ENCODE data around the gene GABRE.

Gene GABRE

GRCh38 chrX:151974336-151975227, at the start of gene GABRE:
Gene GABRE (minus strand): TSS chrX:151974676. CDS start chrX:151974625, 51 bp downstream.
- peak; percentile 20 for DNase-seq

GRCh38 chrX:152020888-152021287, 46.4 kb upstream of the GABRE start:
- no peak for DNase-seq

DNA sequence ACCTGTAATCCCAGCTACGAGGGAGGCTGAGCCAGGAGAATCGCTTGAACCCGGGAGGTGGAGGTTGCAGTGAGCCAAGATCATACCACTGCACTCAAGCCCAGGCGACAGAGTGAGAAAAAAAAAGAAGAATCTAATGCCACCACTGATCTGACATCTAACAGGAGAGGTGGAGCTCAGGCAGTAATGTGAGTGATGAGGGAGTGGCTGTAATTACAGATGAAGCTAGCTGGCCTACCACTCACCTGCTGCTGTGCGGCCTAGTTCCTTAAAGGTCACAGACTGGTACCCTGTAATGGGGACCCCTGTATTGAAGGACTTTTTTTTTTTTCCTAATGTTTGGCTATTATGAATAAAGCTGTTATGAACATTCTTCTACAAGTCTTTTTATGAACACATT, 25.3 kb upstream of the GABRE start:
- no peak for DNase-seq

DNA sequence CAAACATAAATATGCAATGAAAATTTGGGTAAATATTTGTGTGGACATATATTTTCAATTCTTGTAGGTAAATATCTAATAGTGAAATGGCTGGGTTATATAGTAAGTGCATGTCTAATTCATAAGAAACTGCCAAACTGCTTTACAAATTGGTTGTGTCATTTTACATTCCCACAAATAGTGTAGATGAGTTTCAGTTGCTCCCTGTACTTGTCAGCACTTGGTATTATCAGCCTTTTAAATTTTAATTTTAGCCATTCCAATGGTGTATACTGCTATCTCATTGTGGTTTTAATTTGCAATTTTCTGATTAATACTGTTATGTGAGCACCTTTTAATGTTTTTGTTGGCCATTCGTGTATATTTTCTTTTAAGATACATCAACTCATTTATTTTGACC, 23.1 kb upstream of the GABRE start:
- no peak for DNase-seq

DNA sequence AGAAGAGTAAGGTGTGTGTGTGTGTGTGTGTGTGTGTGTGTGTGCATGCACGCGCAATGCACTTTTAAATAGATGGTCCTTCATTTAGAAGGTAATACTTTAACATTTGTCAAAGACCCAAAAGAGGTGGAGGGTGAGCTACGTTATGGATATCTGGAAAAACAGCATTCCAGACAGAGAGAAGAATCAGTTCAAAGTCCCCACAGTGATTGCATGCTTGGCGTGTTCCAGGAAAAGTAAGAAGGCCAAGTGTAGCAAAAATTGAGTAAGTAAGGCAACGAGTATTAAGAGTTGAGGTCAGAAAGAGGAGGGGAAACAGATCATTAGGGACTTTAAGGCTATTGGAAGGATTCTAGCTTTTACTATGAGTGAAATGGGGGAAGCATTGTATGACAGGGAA, 21.9 kb upstream of the GABRE start:
- no peak for DNase-seq

GRCh38 chrX:151994476-151994875, 20.0 kb upstream of the GABRE start:
- DNase-seq, result no peak

DNA sequence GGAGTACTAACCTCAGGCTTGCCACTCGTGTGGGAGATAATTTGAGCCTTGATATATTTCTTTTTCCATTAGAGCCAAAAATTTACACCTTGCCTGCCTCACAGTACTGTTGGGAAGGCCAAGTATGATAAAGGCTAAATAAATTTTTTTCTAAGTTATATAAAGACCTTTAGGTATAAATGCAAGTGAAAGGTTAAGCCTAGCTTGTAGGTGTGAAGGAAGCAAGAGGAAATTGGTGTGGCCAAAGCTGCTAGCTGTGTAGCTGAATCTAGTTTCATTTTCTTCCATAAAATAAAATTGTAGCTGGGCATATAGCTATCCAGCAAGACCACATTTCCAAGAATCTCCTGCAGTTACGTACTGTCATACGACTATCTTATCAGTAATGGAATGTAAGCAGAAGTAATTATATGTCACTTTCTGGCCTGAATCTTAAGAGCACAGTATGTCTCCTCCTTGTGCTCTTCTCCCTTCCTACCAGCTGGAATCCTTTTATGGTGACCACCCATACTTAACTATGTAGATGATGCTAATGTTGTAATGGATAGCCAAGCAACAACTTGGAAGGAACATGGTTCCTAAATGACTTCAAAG, 14.3 kb upstream of the GABRE start:
- DNase-seq, result no peak

DNA sequence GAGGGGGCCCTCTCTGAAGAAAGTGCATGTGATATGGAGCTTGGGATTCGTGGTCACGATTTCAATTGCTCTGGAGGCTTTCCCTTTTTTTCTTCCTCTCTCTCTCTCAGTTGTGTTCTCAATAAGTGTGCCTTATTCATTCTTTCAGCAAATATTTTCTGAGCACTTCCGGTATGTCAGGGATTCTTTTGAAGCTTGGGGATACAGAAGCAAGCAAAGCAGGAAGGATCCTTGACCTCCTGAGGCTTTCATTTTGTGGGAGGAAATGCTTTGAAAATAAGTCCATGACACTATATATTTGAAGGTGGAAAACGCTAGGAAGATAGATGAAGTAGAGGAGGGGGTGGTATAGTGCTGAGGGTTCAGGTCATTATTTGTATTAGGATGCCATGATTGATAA, 12.6 kb upstream of the GABRE start:
- no peak for DNase-seq

DNA sequence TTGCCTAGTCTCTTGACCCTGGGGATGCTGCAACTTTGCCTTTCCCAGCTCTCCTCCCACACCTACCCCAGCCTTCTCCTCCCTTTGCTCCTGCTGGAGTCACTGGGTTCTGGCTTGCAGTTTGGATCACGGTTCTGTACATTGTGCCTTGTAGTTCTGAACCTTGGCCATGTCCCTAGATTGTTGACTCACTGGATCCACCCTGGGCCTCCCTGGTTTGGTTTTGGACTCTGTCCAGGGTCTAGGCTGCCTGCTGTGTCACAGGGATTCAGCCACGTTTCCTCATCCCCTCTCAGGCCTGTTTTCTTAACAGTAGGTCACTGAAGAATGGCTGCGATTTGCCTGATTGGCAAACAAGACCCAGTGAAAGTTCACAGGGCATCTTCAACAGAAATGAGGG, 11.5 kb upstream of the GABRE start:
- DNase-seq, result no peak

DNA sequence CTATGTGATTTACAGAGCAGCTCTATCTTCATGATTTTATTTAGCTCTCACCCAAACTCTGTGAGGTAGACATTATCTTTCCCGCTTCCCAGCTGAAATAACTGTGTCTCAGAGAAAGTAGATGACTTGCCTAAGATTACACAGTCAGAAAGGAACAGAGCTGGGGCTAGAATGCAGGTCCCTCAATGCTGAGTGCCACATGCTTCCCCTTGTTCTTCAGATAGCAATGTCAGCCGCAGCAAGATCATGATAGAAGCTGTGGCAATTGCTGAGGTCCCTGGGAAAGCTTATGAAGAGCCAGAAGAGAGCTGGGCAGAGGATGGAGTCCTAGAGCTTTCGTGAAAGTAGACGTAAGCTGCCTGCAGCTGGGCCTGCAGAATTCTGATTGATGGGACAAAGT, 11.1 kb upstream of the GABRE start:
- no peak for DNase-seq

- no peak for DNase-seq
These were observed 10.4 kb upstream of the GABRE start for GRCh38 chrX:151984902-151985301.

DNA sequence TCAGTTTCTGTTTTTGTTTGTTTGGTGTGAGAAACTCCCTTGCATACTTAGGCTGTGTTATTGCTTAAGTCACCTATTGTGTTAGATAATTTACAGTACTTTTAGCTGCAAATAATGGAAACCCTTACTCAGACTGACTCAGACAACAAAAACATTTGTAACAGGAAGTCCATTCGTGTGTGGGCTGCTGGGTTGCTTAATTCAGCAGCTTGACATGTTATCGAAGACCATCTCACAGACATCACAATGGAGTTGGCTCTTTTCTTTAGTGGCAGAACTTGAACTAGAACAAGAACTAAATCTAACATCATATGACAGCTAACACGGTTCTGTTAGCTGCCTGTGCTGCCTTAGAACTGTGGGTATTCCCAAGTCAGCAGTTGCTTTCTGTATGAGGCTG, 9.9 kb upstream of the GABRE start:
- peak; percentile 18 for DNase-seq

- DNase-seq, result no peak
These were observed 8.7 kb upstream of the GABRE start for GRCh38 chrX:151983186-151983585.

GRCh38 chrX:151982222-151982621, 7.7 kb upstream of the GABRE start:
- no peak for DNase-seq

- DNase-seq, result peak; percentile 2
These were observed 6.7 kb upstream of the GABRE start for GRCh38 chrX:151981129-151981528.

- DNase-seq, result no peak
These were observed 3.4 kb upstream of the GABRE start for GRCh38 chrX:151977923-151978322.

DNA sequence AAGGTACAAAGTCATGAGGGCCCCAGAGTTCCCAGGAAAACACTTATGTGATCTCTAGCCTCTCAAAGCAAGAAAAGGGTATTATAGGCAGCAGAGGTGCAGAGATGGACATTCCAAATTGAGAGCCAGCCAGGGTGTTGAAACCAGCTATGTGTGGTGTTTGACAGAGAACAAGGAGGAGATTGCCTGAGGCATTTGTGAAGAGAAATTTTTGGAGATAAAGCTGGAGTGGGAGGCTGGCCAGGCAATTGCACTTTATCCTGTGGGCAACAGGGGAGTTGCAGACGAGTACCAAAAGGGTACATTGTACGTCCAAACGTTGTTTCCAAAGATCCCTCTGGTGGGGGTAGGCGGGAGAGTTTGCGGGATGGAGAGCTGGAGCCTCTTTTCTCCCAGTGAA, 2.5 kb upstream of the GABRE start:
- DNase-seq, result no peak

- no peak for DNase-seq
These were observed 1.3 kb upstream of the GABRE start for GRCh38 chrX:151975736-151976275.

DNA sequence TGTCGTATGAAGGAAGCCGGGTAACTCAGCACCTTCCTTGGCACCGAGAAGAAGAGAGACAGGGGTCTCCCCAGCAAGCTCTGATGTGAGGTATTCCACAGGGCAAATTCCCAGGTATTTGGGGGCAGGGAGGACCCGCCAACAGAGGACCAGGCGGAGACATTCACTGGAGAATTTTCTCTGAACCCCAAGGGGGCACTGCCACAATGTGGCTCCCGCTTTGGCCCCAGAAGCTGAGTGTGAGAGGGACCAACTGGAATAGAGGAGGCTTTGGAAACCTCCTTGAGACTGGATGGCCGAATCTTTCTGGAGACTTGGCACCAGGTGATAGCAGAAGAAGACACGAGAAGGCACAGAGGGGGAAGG, 735 bp upstream of the GABRE start:
- no peak for DNase-seq

- no peak for DNase-seq
These were observed 583 bp downstream of the GABRE start for GRCh38 chrX:151973851-151974335.

- no peak for DNase-seq
These were observed 1.3 kb downstream of the GABRE start for GRCh38 chrX:151973060-151973661.

DNA sequence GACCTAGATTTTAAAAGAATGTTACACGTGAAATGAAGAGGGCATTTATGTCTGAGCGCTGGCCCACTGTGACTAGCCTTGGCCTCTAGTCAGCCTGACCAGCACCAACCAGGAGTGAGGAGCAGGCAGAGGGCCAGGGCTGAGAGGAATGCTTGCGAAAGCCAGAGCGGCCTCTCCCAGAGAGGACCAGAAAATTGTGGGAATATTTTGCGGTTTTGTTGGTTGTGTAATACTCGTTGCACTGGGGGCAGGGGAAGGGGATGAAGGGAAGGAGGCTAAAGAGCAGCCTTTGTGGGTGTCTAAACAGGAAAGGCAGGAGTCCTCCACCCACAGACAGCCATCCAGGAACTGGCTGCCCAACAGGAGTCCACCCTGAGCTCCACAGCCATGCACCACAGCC, 3.8 kb downstream of the GABRE start:
- no peak for DNase-seq

DNA sequence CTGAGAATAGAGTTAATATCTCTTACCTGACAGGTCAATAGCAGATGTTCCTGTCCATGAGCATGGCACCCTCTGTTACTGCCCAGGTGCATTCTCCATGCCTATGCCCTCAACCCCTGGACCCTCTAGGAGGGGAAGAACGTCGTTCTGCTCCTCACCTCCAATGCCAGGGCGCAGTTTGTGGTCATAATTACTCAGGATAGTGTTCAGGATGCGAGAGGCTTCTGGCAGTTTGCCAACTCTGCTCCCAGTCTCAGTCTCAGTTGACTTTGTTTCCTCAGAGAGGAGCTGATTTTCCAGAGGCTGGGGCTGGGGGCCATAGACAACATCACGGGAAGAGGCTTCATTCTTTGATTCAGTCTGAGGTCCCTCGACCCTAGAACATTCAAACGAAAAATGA, 4.4 kb downstream of the GABRE start:
- DNase-seq, result no peak

- DNase-seq, result no peak
These were observed 8.2 kb downstream of the GABRE start for GRCh38 chrX:151966236-151966635.

Data from amniotic stem cell (primary cell).